ENCODE results near the gene FAAP20. TPM values are rescaled to one million over a fixed set of nuclear protein-coding genes. Genes with fewer than 3 reads are reported as not detected.
A peak's percentile ranks its signal among the peaks of the same experiment; 100 is the strongest.

FAAP20 gene
- total and polyA plus RNA-seq, 2 experiments from 2014 or later = 34.5 to 122 TPM

DNA sequence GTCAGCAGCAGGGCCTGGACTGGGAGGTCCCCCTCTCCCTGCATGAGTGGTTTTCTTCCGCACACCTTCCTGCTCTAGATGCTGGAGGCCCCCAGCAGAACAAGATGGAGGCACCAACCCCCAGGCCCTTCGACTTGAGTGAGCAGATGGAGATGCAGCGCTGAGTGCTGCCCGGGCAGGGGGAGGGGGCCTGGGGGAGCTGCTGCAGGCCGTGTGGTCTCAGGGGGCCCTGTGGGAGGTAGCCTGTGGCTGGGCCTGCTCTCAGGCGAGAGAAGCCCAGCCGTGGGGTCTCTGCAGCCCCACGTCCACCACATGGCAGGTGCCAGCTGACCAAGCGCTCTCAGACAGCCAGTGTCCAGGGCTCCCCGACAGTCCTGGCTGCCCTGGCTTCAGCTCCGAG, 1.2 kb upstream of the FAAP20 start:
- in situ Hi-C loops (cut with MboI) = loop anchor here (25.0 kb wide), 1 partner anchor 317 kb away; no protein-coding TSS in a partner anchor

DNA sequence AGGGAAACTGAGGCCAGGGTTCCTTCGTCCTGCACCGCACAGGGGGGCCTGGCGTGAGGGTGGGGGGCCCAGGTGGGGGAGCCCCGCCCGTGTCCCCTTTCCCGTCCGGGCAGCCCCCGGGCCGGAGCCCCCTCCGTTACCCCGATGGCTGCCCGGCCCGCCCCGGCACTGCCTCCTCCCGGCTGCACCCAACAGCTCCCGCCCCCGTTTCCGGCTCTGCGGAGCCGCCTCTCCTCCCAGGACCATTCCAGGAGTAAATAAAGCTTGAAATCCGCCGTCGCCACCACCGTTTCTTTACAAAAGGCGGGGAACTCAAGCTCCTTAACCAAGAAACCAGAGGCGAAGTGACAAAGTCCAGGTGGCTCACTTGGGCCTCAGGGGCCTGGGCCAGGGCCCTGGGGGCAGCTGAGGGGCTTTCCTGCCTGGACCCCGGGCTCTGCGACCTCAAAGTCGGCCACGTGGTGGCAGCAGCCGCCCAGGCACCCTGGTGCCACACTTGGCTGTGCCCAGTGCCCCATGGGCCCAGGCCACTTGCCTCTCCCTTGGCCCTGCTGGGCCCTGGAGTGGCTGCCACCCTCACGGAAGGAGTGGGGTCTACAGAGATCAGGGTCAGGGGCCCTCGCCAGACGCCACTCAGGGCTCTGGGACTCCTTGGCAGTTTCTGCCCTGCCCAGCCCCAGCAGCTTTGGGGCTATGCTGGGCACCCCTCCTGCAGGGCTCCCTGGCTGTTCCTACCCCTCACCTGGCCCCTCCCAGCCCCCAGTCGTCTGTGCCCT, 514 bp upstream of the FAAP20 start:
- peaks cover 39% of the 10 kb centered on the region for H3K79me2 ChIP-seq (ENCODE audit: insufficient read depth)
- H3K9me2 ChIP-seq (ENCODE audit: insufficient read depth) = no peaks in the 10 kb centered on the region
- no peaks in the 10 kb centered on the region for H3K27me3 ChIP-seq (replicated peaks; ENCODE audit: insufficient read depth)
- H3K27ac ChIP-seq = peak overlapping the region; percentile 81
- H2AFZ ChIP-seq = peak overlapping the region; percentile 87
- peak overlapping the region; percentile 77 for H3K9ac ChIP-seq
- no peaks in the 10 kb centered on the region for H3K36me3 ChIP-seq (ENCODE audit: low read depth)
- peak; percentile 97 for DNase-seq
- peaks cover 26% of the 10 kb centered on the region for H3K4me1 ChIP-seq (ENCODE audit: insufficient read depth)
- H3K4me3 ChIP-seq = peak overlapping the region; percentile 85
- 1 to 2% methylated on average over 15 to 34 of the region's 35 CpGs for WGBS, 2 experiments (ENCODE audit: low coverage in 1 of 2, low lambda C conversion rate in 2 of 2, missing lambda C conversion rate in 2 of 2)
- peak overlapping the region; percentile 98 for H3K4me2 ChIP-seq (ENCODE audit: unreplicated experiment)
- H3K9me3 ChIP-seq (ENCODE audit: low read depth) = no peaks in the 10 kb centered on the region
- H4K20me1 ChIP-seq (ENCODE audit: insufficient read depth) = no peaks in the 10 kb centered on the region
- H3F3A ChIP-seq (ENCODE audit: insufficient read depth) = peaks cover 20% of the 10 kb centered on the region
- in situ Hi-C loops (cut with MboI) = loop anchor here (25.0 kb wide), 1 partner anchor 317 kb away; no protein-coding TSS in a partner anchor
- TF ChIP-seq EZH2phosphoT487 (IDR thresholded peaks at IDR 0.05; ENCODE audit: insufficient read depth, low read depth) (no peak), EZH2 (IDR thresholded peaks at IDR 0.05; ENCODE audit: insufficient read depth, poor library complexity, severe bottlenecking) (no peak)

More for the DNA sequence above, 1.2 kb upstream of the FAAP20 start:
- peaks cover 39% of the 10 kb centered on the region for H3K79me2 ChIP-seq (ENCODE audit: insufficient read depth)
- H3K9me3 ChIP-seq (ENCODE audit: low read depth) = no peaks in the 10 kb centered on the region
- no peak for DNase-seq
- H3K27ac ChIP-seq = peak overlapping the region; percentile 81; the same call in 1 of the 2 replicates
- peaks cover 20% of the 10 kb centered on the region for H3F3A ChIP-seq (ENCODE audit: insufficient read depth)
- no peaks in the 10 kb centered on the region for H3K36me3 ChIP-seq (ENCODE audit: low read depth)
- H4K20me1 ChIP-seq (ENCODE audit: insufficient read depth) = no peaks in the 10 kb centered on the region
- no peaks in the 10 kb centered on the region for H3K27me3 ChIP-seq (replicated peaks; ENCODE audit: insufficient read depth)
- no peaks in the 10 kb centered on the region for H3K9me2 ChIP-seq (ENCODE audit: insufficient read depth)
- peaks cover 21% of the 10 kb centered on the region for H3K4me1 ChIP-seq (ENCODE audit: insufficient read depth)
- H2AFZ ChIP-seq = no peak overlapping the region
- H3K4me3 ChIP-seq = no peak overlapping the region
- no peak overlapping the region for H3K4me2 ChIP-seq (ENCODE audit: unreplicated experiment)
- peak overlapping the region; percentile 77; the same call in 1 of the 2 replicates for H3K9ac ChIP-seq
- no peak for TF ChIP-seq EZH2 (IDR thresholded peaks at IDR 0.05; ENCODE audit: insufficient read depth, poor library complexity, severe bottlenecking)
- WGBS, 2 experiments (ENCODE audit: low coverage in 1 of 2, low lambda C conversion rate in 2 of 2, missing lambda C conversion rate in 2 of 2) = 78 to 80% methylated on average over 10 to 11 of the region's 11 CpGs

DNA sequence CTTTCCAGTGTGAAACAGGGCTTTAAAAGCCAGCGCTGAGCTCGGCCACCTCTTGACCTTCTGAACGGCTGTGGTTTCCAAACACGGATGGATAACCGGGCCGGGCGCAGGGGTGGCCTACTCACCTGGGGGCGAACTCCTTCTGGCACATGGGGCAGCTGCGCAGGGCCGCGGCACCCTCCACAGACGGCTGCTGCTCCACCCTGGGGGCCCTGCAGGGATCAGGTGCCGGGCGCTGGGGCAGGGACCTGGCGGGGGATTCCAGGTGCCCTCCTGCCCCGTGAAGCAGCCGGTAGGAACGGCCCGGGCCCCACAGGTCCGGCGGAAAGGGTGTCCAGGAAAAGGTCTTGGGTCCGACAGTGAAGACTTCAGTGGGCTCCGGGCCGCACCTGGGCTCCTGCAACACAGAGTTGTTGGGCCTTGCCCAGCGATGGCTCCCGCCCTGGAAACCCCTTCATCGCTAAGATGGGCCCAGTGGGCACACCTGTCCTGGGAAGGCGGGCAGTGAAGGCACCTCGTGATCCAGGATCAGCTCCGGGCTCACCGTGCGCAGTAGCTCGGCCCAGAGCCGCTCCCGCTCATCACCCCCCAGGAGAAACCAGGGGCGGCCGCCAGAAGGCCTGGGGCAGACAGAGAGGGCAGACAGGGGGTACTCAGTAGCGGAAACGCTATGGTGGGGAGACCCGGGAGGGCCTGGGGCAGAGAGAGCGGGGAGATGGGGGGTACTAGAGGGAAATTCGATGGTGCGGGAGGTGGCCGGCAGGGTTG, 874 bp downstream of the FAAP20 start:
- Histone ChIP-seq H3K9me3 (ENCODE audit: low read depth) (no peaks in the 10 kb centered on the region), H3K79me2 (ENCODE audit: insufficient read depth) (peaks cover 35% of the 10 kb centered on the region), H3K27me3 (replicated peaks; ENCODE audit: insufficient read depth) (no peaks in the 10 kb centered on the region), H3K9ac (peak overlapping the region; percentile 77), H3K4me3 (peak overlapping the region; percentile 50), H2AFZ (no peak overlapping the region), H3K36me3 (ENCODE audit: low read depth) (no peaks in the 10 kb centered on the region), H3F3A (ENCODE audit: insufficient read depth) (peaks cover 20% of the 10 kb centered on the region), H3K4me1 (ENCODE audit: insufficient read depth) (peaks cover 21% of the 10 kb centered on the region), H4K20me1 (ENCODE audit: insufficient read depth) (no peaks in the 10 kb centered on the region), H3K9me2 (ENCODE audit: insufficient read depth) (no peaks in the 10 kb centered on the region), H3K27ac (no peak overlapping the region), H3K4me2 (ENCODE audit: unreplicated experiment) (no peak overlapping the region)
- 81 to 84% methylated on average over 34 to 44 of the region's 44 CpGs for WGBS, 2 experiments (ENCODE audit: low coverage in 1 of 2, low lambda C conversion rate in 2 of 2, missing lambda C conversion rate in 2 of 2)
- in situ Hi-C loops (cut with MboI) = loop anchor here (25.0 kb wide), 1 partner anchor 319 kb away; no protein-coding TSS in a partner anchor
- DNase-seq = no peak
- TF ChIP-seq EZH2 (IDR thresholded peaks at IDR 0.05; ENCODE audit: insufficient read depth, poor library complexity, severe bottlenecking) = no peak
- TF ChIP-seq EZH2phosphoT487 (IDR thresholded peaks at IDR 0.05; ENCODE audit: insufficient read depth, low read depth) = no peak
